22Rv1 (cell line): ENCODE results near the gene CHRNB1.

Source experiments
- ZFX ChIP-seq: fragments of 450-650 bp; IDR thresholded peaks from 2 replicates; pipeline ENCODE4 v1.6.1; 2017; ENCODE audit warnings: antibody characterized with exemption, borderline replicate concordance
- TF ChIP-seq, protein P1 (sequence below): fragments of 450-650 bp; IDR thresholded peaks from 2 replicates; pipeline ENCODE4 v1.5.1; 2017; ENCODE audit warnings: mild to moderate bottlenecking

DNA sequence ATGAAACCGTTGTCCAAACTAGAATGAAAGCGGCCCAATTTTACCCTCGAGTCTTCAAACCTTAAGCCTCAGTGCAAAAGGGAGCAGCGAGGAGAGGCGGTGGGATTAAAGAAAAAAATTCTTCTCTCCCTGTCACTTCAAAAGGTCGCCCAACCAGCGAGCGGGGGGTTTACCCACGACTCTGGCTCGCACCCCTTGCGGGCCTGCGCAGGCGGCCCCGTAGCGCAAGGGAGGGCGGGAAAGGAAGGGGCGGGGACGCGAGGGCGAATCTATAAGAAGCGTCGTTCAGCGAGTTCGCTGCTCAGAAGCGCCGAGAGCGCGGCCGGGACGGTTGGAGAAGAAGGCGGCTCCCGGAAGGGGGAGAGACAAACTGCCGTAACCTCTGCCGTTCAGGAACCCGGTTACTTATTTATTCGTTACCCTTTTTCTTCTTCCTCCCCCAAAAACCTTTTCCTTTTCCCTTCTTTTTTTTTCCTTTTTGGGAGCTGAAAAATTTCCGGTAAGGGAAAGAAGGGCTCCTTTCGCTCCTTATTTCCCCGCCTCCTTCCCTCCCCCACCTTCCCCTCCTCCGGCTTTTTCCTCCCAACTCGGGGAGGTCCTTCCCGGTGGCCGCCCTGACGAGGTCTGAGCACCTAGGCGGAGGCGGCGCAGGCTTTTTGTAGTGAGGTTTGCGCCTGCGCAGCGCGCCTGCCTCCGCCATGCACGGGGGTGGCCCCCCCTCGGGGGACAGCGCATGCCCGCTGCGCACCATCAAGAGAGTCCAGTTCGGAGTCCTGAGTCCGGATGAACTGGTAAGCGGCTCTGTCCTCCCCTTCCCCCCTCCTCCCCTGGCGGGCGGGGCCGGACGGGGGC is 39.4 kb downstream of the CHRNB1 start, which contains the start of gene POLR2A:
- TF ChIP-seq, protein P1, sequence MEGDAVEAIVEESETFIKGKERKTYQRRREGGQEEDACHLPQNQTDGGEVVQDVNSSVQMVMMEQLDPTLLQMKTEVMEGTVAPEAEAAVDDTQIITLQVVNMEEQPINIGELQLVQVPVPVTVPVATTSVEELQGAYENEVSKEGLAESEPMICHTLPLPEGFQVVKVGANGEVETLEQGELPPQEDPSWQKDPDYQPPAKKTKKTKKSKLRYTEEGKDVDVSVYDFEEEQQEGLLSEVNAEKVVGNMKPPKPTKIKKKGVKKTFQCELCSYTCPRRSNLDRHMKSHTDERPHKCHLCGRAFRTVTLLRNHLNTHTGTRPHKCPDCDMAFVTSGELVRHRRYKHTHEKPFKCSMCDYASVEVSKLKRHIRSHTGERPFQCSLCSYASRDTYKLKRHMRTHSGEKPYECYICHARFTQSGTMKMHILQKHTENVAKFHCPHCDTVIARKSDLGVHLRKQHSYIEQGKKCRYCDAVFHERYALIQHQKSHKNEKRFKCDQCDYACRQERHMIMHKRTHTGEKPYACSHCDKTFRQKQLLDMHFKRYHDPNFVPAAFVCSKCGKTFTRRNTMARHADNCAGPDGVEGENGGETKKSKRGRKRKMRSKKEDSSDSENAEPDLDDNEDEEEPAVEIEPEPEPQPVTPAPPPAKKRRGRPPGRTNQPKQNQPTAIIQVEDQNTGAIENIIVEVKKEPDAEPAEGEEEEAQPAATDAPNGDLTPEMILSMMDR = no peak
- TF ChIP-seq ZFX = no peak
